ENCODE data around the gene RHOBTB3. TPM values are rescaled to one million over a fixed set of nuclear protein-coding genes. Genes with fewer than 3 reads are reported as not detected.
A peak's percentile ranks its signal among the peaks of the same experiment; 100 is the strongest.

The RHOBTB3 gene
- total RNA-seq, 1 donor from 2014 or later, result 192 TPM

GRCh38 chr5:95728494-95729114 lies 2.5 kb upstream of the RHOBTB3 start:
- DNase-seq (ENCODE audit: low spot score) (no peak), ATAC-seq (no peak)
- intact Hi-C loops (cut with DNase I), result no loop called here

GRCh38 chr5:95729115-95730010 lies 1.8 kb upstream of the RHOBTB3 start:
- ATAC-seq (no peak), DNase-seq (ENCODE audit: low spot score) (no peak)
- intact Hi-C loops (cut with DNase I), result loop anchor here (10.0 kb wide), 1 partner anchor 85 kb away; the partner anchor contains the start of gene RFESD

GRCh38 chr5:95730011-95730700 lies 980 bp upstream of the RHOBTB3 start:
- ATAC-seq (no peak), DNase-seq (ENCODE audit: low spot score) (no peak)
- intact Hi-C loops (cut with DNase I), result loop anchor here (10.0 kb wide), 1 partner anchor 85 kb away; the partner anchor contains the start of gene RFESD

- peak; percentile 74 for DNase-seq (ENCODE audit: low spot score)
- intact Hi-C loops (cut with DNase I), result loop anchor here (10.0 kb wide), 1 partner anchor 87 kb away; the partner anchor contains the start of gene RFESD
- ATAC-seq, result peak; percentile 34
Observed at GRCh38 chr5:95731571-95732554, 727 bp downstream of the RHOBTB3 start.

GRCh38 chr5:95733107-95733665 lies 2.0 kb downstream of the RHOBTB3 start:
- DNase-seq (ENCODE audit: low spot score) (no peak), ATAC-seq (no peak)
- intact Hi-C loops (cut with DNase I), result loop anchor here (10.0 kb wide), 1 partner anchor 88 kb away; the partner anchor contains the start of gene RFESD

GRCh38 chr5:95734187-95734586 lies 3.1 kb downstream of the RHOBTB3 start:
- no peak for DNase-seq (ENCODE audit: low spot score)
- intact Hi-C loops (cut with DNase I), result loop anchor here (10.0 kb wide), 1 partner anchor 89 kb away; the partner anchor contains the start of gene RFESD
- ATAC-seq, result peak; percentile 24

- intact Hi-C loops (cut with DNase I), result loop anchor here (10.0 kb wide), 1 partner anchor 90 kb away; the partner anchor contains the start of gene RFESD
- no peak for DNase-seq (ENCODE audit: low spot score)
- ATAC-seq, result peak; percentile 65
Observed at GRCh38 chr5:95734906-95735305, 3.8 kb downstream of the RHOBTB3 start.

GRCh38 chr5:95735406-95735805 lies 4.3 kb downstream of the RHOBTB3 start:
- ATAC-seq (no peak), DNase-seq (ENCODE audit: low spot score) (no peak)
- intact Hi-C loops (cut with DNase I), result loop anchor here (10.0 kb wide), 1 partner anchor 91 kb away; the partner anchor contains the start of gene RFESD

- intact Hi-C loops (cut with DNase I), result loop anchor here (10.0 kb wide), 1 partner anchor 93 kb away; the partner anchor contains the start of gene RFESD
- no peak for ATAC-seq
- DNase-seq (ENCODE audit: low spot score), result no peak
Observed at GRCh38 chr5:95738072-95738471, 6.9 kb downstream of the RHOBTB3 start.

GRCh38 chr5:95738834-95739233 lies 7.7 kb downstream of the RHOBTB3 start:
- DNase-seq (ENCODE audit: low spot score) (no peak), ATAC-seq (no peak)
- intact Hi-C loops (cut with DNase I), result loop anchor here (10.0 kb wide), 1 partner anchor 94 kb away; the partner anchor contains the start of gene RFESD

GRCh38 chr5:95739857-95740256 lies 8.7 kb downstream of the RHOBTB3 start:
- no peak for DNase-seq (ENCODE audit: low spot score)
- no peak for ATAC-seq
- intact Hi-C loops (cut with DNase I), result loop anchor here (10.0 kb wide), 1 partner anchor 95 kb away; the partner anchor contains the start of gene RFESD

- ATAC-seq, result no peak
- intact Hi-C loops (cut with DNase I), result no loop called here
- no peak for DNase-seq (ENCODE audit: low spot score)
Observed at GRCh38 chr5:95741458-95741857, 10.3 kb downstream of the RHOBTB3 start.

GRCh38 chr5:95743232-95743631 lies 12.1 kb downstream of the RHOBTB3 start:
- intact Hi-C loops (cut with DNase I), result no loop called here
- DNase-seq (ENCODE audit: low spot score) (no peak), ATAC-seq (peak; percentile 48)

- DNase-seq (ENCODE audit: low spot score) (no peak), ATAC-seq (peak; percentile 26)
- intact Hi-C loops (cut with DNase I), result no loop called here
Observed at GRCh38 chr5:95743877-95744276, 12.7 kb downstream of the RHOBTB3 start.

GRCh38 chr5:95746194-95746593 lies 15.1 kb downstream of the RHOBTB3 start:
- ATAC-seq, result no peak
- DNase-seq (ENCODE audit: low spot score), result no peak
- intact Hi-C loops (cut with DNase I), result no loop called here

GRCh38 chr5:95746722-95747679 lies 15.9 kb downstream of the RHOBTB3 start:
- intact Hi-C loops (cut with DNase I), result no loop called here
- DNase-seq (ENCODE audit: low spot score) (no peak), ATAC-seq (no peak)

Measured in sciatic nerve (tissue), 2 donors.